SKM-1 (cell line): Measurements from ENCODE around the gene OPRM1.

ENCODE experiments used
- DNase-seq: peaks from one replicate; lab custom pipeline; 2025; ENCODE audit not compliant: unreplicated experiment; lab: John Stamatoyannopoulos, UW

Gene OPRM1

GRCh38 chr6:154202339-154202738 lies 163.3 kb downstream of the OPRM1 start:
- peak; percentile 27 for DNase-seq

- DNase-seq = no peak
These were observed 163.9 kb downstream of the OPRM1 start for GRCh38 chr6:154202958-154203357.

GRCh38 chr6:154206141-154206540 lies 167.1 kb downstream of the OPRM1 start:
- no peak for DNase-seq

- DNase-seq = no peak
These were observed 168.0 kb downstream of the OPRM1 start for GRCh38 chr6:154206996-154207395.

GRCh38 chr6:154209555-154209954 lies 170.5 kb downstream of the OPRM1 start:
- no peak for DNase-seq

- no peak for DNase-seq
These were observed 171.6 kb downstream of the OPRM1 start for GRCh38 chr6:154210678-154211077.

GRCh38 chr6:154213782-154214181 lies 174.7 kb downstream of the OPRM1 start:
- no peak for DNase-seq

GRCh38 chr6:154218301-154218700 lies 179.3 kb downstream of the OPRM1 start:
- no peak for DNase-seq

GRCh38 chr6:154218787-154219186 lies 179.7 kb downstream of the OPRM1 start:
- no peak for DNase-seq

GRCh38 chr6:154219250-154219649 lies 180.2 kb downstream of the OPRM1 start:
- DNase-seq = no peak

- no peak for DNase-seq
These were observed 183.7 kb downstream of the OPRM1 start for GRCh38 chr6:154222716-154223115.

- DNase-seq = no peak
These were observed 184.3 kb downstream of the OPRM1 start for GRCh38 chr6:154223296-154223695.

GRCh38 chr6:154226461-154226860 lies 187.4 kb downstream of the OPRM1 start:
- DNase-seq = no peak

- DNase-seq = no peak
These were observed 189.0 kb downstream of the OPRM1 start for GRCh38 chr6:154227862-154228520.

- DNase-seq = no peak
These were observed 189.5 kb downstream of the OPRM1 start for GRCh38 chr6:154228521-154228905.

GRCh38 chr6:154229786-154230185 lies 190.7 kb downstream of the OPRM1 start:
- DNase-seq = no peak

GRCh38 chr6:154230393-154230792 lies 191.4 kb downstream of the OPRM1 start:
- DNase-seq = no peak

- DNase-seq = no peak
These were observed 192.0 kb downstream of the OPRM1 start for GRCh38 chr6:154230910-154231595.

GRCh38 chr6:154232013-154232910 lies 193.2 kb downstream of the OPRM1 start:
- DNase-seq = no peak

GRCh38 chr6:154233383-154233782 lies 194.3 kb downstream of the OPRM1 start:
- no peak for DNase-seq

- DNase-seq = peak; percentile 43
These were observed 195.2 kb downstream of the OPRM1 start for GRCh38 chr6:154234019-154234772.
